HG02973 (cell line): Measurements from ENCODE around the gene ARHGEF18.
"Not testable (repeated sequence)": the region's sequence is repeated elsewhere in the genome, so short reads cannot be mapped to it uniquely, and the experiment has no call there.

ENCODE experiments used
- ATAC-seq: cut with Tn5 transposase; IDR thresholded peaks from one replicate; pipeline ENCODE4 v1.9.1; 2021; ENCODE audit warnings: moderate library complexity; ENCODE audit not compliant: unreplicated experiment

Gene ARHGEF18

GRCh38 chr19:7348587-7349230 lies at the start of gene ARHGEF18:
TSS of gene ARHGEF18 (plus strand) at chr19:7348937. CDS start at chr19:7362891, 13,954 bp downstream.
- ATAC-seq, result no peak

- ATAC-seq, result no peak
Measured at GRCh38 chr19:7301525-7301924, 47.2 kb upstream of the ARHGEF18 start.

- no peak for ATAC-seq
Measured at GRCh38 chr19:7303470-7303869, 45.3 kb upstream of the ARHGEF18 start.

- ATAC-seq, result no peak
Measured at GRCh38 chr19:7304200-7304599, 44.5 kb upstream of the ARHGEF18 start.

GRCh38 chr19:7307590-7308218 lies 41.0 kb upstream of the ARHGEF18 start:
- no peak for ATAC-seq

- not testable (repeated sequence) for ATAC-seq
Measured at GRCh38 chr19:7308327-7308726, 40.4 kb upstream of the ARHGEF18 start.

- ATAC-seq, result no peak
Measured at GRCh38 chr19:7311911-7312310, 36.8 kb upstream of the ARHGEF18 start.

GRCh38 chr19:7312816-7313215 lies 35.9 kb upstream of the ARHGEF18 start:
- ATAC-seq, result no peak

- no peak for ATAC-seq
Measured at GRCh38 chr19:7318176-7318575, 30.6 kb upstream of the ARHGEF18 start.

GRCh38 chr19:7326105-7326877 lies 22.4 kb upstream of the ARHGEF18 start:
- ATAC-seq, result no peak

GRCh38 chr19:7327802-7328201 lies 20.9 kb upstream of the ARHGEF18 start:
- ATAC-seq, result no peak

GRCh38 chr19:7328647-7329046 lies 20.1 kb upstream of the ARHGEF18 start:
- ATAC-seq, result no peak

GRCh38 chr19:7331446-7331845 lies 17.3 kb upstream of the ARHGEF18 start:
- no peak for ATAC-seq

- ATAC-seq, result no peak
Measured at GRCh38 chr19:7333198-7334118, 15.3 kb upstream of the ARHGEF18 start.

- no peak for ATAC-seq
Measured at GRCh38 chr19:7336321-7336973, 12.3 kb upstream of the ARHGEF18 start.

- ATAC-seq, result peak; percentile 63
Measured at GRCh38 chr19:7337380-7338194, 11.2 kb upstream of the ARHGEF18 start.

- ATAC-seq, result no peak
Measured at GRCh38 chr19:7340959-7341837, 7.5 kb upstream of the ARHGEF18 start.

GRCh38 chr19:7342143-7342542 lies 6.6 kb upstream of the ARHGEF18 start:
- ATAC-seq, result no peak
